SIG-M5 treated with dmso at 0.1 percent for 504 hours (cell line): ENCODE results near the gene NPAS2.

ENCODE experiments used
- DNase-seq: peaks from one replicate; lab custom pipeline; 2025; ENCODE audit not compliant: unreplicated experiment; lab: John Stamatoyannopoulos, UW

NPAS2 gene

DNA sequence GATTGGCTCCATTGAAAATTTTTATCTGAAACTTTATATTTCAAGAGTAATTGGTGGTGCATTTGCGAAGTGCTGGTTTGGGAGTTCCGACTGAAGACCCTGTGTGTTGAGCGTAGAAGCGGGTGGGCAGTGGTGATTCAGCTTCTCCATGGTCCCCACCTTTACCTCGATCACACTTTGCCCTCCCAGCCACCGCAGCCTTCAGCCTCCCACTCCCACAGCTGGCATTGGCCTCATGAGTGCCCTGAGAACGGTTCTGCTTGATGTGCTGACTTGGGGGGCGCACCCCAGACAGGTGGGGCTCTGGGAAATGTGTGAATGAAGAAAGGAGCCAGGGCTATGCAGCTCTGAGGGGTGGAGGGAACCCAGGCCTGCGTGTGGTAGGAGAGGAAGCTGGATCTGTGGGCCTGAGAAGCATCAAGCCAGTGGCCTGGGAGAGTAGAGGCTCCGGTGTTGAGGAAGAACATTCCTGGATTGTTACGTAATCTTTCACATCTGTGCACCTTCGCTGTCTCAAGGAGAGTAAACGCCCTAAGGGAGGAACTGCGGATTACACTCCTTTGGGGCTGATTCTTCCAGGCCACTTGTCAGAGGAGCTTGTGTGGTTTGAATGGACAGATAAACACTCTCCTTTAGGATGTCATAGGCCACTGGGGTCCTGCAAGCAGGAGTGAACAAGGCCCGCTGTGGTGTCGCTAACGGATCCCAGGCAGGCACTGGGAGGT is 83.8 kb downstream of the NPAS2 start:
- DNase-seq: peak; percentile 10

- DNase-seq: no peak
Observed at GRCh38 chr2:100905132-100905805, 85.3 kb downstream of the NPAS2 start.

GRCh38 chr2:100906131-100906530 is 86.2 kb downstream of the NPAS2 start:
- no peak for DNase-seq

DNA sequence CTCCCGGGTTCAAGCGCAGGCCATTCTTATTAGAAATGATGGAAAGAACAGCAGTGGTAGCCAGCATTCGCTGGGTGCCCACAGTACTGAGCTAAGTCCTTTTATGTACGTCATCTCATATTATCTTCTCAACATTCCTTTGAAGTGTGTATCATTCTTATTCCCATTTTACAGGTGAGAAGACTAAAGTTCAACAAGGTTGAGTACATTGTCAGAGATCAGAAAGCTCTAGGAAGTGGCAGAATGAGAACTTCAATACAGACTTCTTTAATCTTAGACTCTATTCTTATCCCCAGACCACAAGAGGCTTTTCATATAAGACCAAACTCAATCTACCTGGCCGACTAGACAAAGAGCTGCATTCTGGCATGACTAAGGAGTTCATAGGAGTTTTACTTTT is 86.7 kb downstream of the NPAS2 start:
- no peak for DNase-seq

DNA sequence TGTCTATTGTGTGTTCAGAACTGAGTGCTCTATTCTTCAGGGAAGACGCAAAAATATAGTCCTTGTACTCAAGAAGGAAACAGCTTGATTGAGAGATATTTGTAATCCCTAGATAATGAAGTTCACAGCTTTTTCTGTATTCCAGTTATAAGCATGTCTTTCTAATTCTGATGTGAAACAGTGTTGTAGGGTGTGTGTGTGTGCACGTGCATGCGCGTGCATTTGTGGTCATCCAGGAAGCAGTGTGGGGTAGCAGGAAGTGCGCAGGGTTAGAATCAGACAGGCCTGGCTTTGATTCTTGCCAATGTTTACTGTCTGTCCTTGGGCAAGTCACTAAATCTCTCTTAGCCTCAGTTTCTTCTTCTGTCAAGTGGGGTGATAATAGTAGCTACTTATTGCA is 87.9 kb downstream of the NPAS2 start:
- DNase-seq: no peak

GRCh38 chr2:100909534-100910081 is 89.7 kb downstream of the NPAS2 start:
- no peak for DNase-seq

GRCh38 chr2:100910111-100910510 is 90.2 kb downstream of the NPAS2 start:
- no peak for DNase-seq

DNA sequence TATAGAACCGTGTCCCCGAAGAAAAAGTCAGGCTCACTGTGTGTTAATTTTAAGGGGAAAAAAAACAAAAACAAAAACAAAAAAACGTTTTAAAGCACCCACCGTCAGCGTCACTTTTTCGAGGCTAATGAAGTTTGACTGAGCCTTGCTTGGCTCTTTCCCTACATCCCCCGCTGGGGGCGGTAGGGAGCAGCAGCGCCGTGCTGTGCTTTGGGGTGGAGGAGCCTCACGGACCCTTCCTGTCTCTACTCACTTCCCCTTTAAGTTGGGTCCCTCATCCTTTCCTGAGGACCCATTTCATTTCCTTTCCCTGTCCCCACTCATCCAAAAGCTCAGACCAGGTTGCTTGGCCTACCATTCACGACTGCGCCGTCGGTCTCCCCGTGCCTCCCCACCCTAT is 99.4 kb downstream of the NPAS2 start:
- peak; percentile 31 for DNase-seq

DNA sequence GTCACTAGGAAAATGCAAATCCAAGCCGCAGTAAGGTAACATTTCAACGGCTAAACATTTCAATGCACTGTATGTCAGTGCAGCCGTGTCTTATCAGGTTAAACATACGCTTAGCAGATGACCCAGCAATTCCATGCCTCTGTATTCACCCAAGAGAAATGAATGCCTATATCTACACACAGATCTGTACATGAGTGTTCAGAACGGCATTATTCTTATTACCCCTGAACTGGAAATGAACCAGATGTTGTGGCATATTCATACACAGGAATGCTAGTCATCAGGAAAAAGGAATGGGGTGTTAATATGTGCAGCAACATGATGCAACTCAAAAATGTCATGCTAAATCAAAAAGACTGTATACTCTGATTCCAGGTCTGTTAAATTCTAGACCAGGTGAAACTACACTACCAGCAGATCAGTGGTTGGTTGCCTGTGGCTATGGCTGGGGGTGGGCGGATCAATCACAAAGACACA is 101.8 kb downstream of the NPAS2 start:
- DNase-seq: no peak

- DNase-seq: no peak
Observed at GRCh38 chr2:100923461-100924060, 103.6 kb downstream of the NPAS2 start.

- DNase-seq: no peak
Observed at GRCh38 chr2:100924122-100924519, 104.2 kb downstream of the NPAS2 start.

GRCh38 chr2:100924520-100925451 is 104.8 kb downstream of the NPAS2 start:
- DNase-seq: no peak

- no peak for DNase-seq
Observed at GRCh38 chr2:100928235-100928634, 108.3 kb downstream of the NPAS2 start.

DNA sequence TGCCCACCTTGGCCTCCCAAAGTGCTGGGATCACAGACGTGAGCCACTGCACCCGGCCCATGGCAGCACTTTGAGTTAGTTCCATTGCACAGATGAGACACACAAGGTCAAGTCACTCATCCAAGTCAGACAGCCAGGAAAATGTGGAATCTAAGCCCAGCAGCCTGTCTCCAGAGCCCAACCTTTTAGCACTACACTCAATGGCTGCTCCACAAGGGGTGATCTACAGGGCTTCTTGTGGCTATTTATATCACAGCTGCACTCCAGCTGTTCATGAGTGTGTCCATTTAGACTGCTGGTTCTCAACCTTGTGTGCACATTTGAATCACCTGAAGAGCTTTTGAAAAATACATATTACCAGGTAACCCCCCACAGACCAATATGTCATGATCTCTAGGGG is 109.2 kb downstream of the NPAS2 start:
- DNase-seq: no peak

DNA sequence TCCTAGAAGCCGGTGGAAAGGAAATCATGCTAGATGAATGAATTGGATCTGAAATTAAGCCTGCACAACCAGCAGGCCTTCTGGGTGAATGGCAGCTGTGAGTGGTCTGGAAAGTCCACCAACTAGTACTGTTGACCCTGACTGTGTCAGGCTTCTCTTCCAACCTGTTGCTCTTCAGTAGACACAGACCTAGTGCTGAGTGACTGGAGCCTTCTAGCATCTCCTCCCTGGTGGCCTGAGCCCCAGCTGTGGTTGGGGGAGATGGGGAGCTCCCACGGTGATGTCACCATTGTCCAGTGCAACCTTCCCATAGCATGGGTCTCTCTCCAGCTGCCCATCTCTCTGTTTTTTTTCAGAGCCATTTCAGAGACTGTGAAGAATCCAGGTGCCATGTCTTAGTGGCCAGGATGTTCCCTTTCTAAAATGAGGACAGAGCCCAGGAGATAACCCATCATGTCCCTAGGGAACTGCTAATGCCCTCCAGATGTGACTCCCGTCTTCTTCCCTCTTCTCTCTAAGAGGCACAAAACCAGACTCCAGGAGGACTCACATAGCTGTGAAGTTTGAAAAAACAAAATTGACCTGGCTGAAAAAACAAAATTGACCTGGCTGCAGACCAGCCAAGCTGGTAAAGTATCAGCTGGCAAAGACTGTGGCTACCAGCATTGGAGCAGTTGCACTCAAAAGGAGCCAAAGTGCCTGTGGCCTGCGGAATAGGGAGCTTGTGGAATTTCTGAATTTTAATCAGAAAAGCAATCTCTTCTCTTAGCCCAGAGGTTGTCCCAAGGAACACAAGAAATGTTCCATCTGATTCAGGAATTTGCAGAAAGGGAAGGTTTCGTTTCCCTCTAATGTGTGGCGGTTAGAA is 114.8 kb downstream of the NPAS2 start:
- no peak for DNase-seq

- DNase-seq: no peak
Observed at GRCh38 chr2:100935372-100935752, 115.4 kb downstream of the NPAS2 start.

DNA sequence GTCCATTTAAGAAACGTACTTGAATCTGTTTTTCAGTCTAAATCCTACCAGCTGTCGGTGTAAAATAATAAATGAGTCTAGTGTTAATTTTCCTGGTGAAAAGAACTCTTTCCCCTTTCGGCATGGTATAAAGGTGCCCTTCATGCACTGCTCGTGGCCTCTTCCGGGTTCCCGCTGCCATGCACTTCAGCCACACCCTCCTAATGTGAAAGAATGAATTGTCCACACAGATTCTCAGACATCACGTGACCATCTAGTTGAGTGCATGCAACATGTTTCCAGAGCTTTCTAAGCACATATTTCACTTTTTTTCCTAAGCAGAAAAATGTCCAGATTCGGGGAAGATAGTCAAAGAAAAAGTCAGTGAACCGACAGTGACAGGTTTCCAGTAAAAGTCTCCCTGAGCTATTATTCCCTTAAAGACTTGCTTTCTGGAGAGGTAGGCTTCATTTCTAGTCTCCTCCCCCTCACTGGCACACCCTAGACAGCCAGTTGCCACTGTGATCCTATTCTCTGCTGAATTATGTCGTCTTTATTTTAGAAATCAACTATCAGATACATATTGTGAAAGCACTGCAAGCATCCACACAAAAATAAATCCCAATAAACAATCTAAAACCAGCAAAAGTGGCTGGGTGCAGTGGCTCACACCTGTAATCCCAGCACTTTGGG is 116.3 kb downstream of the NPAS2 start:
- DNase-seq: no peak

DNA sequence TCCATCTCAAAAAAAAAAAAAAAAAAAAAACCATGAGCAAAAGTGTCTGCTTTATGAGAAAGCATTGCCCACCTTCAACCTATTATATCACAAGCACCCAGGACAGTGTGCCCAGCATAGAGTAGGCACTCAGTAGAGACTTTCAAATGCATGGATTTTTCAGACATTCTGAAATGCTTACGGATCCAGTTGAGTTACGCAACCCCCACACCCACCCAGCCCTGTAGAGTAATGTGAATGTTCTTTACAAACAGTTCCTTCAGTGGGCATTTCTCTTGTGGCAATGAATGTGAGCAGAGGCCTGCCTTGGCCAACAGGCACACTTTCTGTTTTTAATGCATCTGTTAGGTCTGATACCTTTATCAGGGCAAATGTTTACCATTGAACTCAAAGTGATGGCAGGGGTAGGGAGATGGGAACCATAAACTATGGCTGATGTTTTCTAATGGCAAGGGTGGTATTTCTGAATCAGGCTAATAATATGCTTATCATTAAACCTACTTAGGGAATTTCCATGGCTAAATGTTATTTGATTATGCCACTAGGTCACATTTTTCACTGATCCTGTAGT is 117.1 kb downstream of the NPAS2 start:
- DNase-seq: no peak
